Coronary artery (tissue), 2 donors: ENCODE data around the gene LMTK3.
"Not testable (repeated sequence)": the region's sequence is repeated elsewhere in the genome, so short reads cannot be mapped to it uniquely, and the experiment has no call there.

Source experiments
- DNase-seq: peaks from one replicate; pipeline ENCODE4 v3.0.0-alpha.2; 2017; ENCODE audit warnings: low spot score
- H3K27ac ChIP-seq, 2 donors: fragments of 200-600 bp; sonication (generic); one replicate each; pipeline ENCODE4 v1.5.1; 2016 to 2019
- H3K4me3 ChIP-seq: fragments of 200-600 bp; sonication (generic); 2 replicates; pipeline ENCODE4 v1.5.1; 2016; ENCODE audit warnings: mild to moderate bottlenecking, moderate library complexity
- CTCF ChIP-seq: fragments of 200-600 bp; sonication (generic); IDR thresholded peaks from one replicate; pipeline ENCODE4 v1.5.1; 2019; ENCODE audit warnings: antibody characterized with exemption

LMTK3 gene

GRCh38 chr19:48547722-48548121, 36.1 kb upstream of the LMTK3 start:
- Histone ChIP-seq H3K27ac (no peak overlapping the region), H3K4me3 (no peak overlapping the region)
- no peak for DNase-seq
- TF ChIP-seq CTCF = no peak

GRCh38 chr19:48544856-48545750, 33.5 kb upstream of the LMTK3 start:
- no peak for TF ChIP-seq CTCF
- Histone ChIP-seq H3K27ac (no peak overlapping the region), H3K4me3 (no peak overlapping the region)
- no peak for DNase-seq

- DNase-seq = no peak
- no peak overlapping the region for H3K4me3 ChIP-seq
- no peak overlapping the region for H3K27ac ChIP-seq
- TF ChIP-seq CTCF = no peak
These were observed 31.6 kb upstream of the LMTK3 start for GRCh38 chr19:48543121-48543710.

GRCh38 chr19:48541813-48542212, 30.2 kb upstream of the LMTK3 start:
- no peak for TF ChIP-seq CTCF
- no peak for DNase-seq
- Histone ChIP-seq H3K27ac (no peak overlapping the region), H3K4me3 (no peak overlapping the region)

GRCh38 chr19:48540110-48540509, 28.5 kb upstream of the LMTK3 start:
- TF ChIP-seq CTCF = no peak
- H3K4me3 ChIP-seq = no peak overlapping the region
- H3K27ac ChIP-seq = no peak overlapping the region
- DNase-seq = no peak

- H3K27ac ChIP-seq = no peak overlapping the region
- H3K4me3 ChIP-seq = no peak overlapping the region
- no peak for TF ChIP-seq CTCF
- no peak for DNase-seq
These were observed 28.0 kb upstream of the LMTK3 start for GRCh38 chr19:48539503-48540096.

- H3K4me3 ChIP-seq, H3K27ac ChIP-seq, DNase-seq: not testable (repeated sequence)
These were observed 26.4 kb upstream of the LMTK3 start for GRCh38 chr19:48538057-48538456.
